Smooth muscle cell (in vitro differentiated cells): ENCODE results near the gene TBCD. TPM values are rescaled to one million over a fixed set of nuclear protein-coding genes. Genes with fewer than 3 reads are reported as not detected.
"Not testable (repeated sequence)": the region's sequence is repeated elsewhere in the genome, so short reads cannot be mapped to it uniquely, and the experiment has no call there.

Experiments
- DNase-seq: peaks from one replicate; lab custom pipeline; 2025; ENCODE audit not compliant: unreplicated experiment; lab: John Stamatoyannopoulos, UW
- H2AFZ ChIP-seq: fragments of 200-600 bp; sonication (generic); 2 replicates; pipeline ENCODE4 v1.6.0; 2016; ENCODE audit warnings: antibody characterized with exemption, low read depth, mild to moderate bottlenecking
- H3F3A ChIP-seq: fragments of 200-600 bp; sonication (generic); 2 replicates; pipeline ENCODE4 v1.6.0; 2017; ENCODE audit warnings: antibody characterized with exemption, low read depth
- H3K27ac ChIP-seq: fragments of 200-600 bp; sonication (generic); 2 replicates; pipeline ENCODE4 v1.5.1; 2016; ENCODE audit warnings: low read depth, mild to moderate bottlenecking
- H3K27me3 ChIP-seq: fragments of 200-600 bp; sonication (generic); 2 replicates; pipeline ENCODE4 v1.6.1; 2016; ENCODE audit warnings: low read depth, mild to moderate bottlenecking
- H3K36me3 ChIP-seq: fragments of 200-600 bp; sonication (generic); 2 replicates; pipeline ENCODE4 v1.5.1; 2016; ENCODE audit warnings: low read depth
- H3K4me1 ChIP-seq: fragments of 200-600 bp; sonication (generic); 2 replicates; pipeline ENCODE4 v1.5.1; 2016; ENCODE audit warnings: low read depth
- H3K4me2 ChIP-seq: fragments of 200-600 bp; sonication (generic); 2 replicates; pipeline ENCODE4 v1.6.0; 2016; ENCODE audit warnings: mild to moderate bottlenecking
- H3K4me3 ChIP-seq: fragments of 200-600 bp; sonication (generic); 2 replicates; pipeline ENCODE4 v1.5.1; 2016; ENCODE audit warnings: mild to moderate bottlenecking
- H3K79me2 ChIP-seq: fragments of 200-600 bp; sonication (generic); 2 replicates; pipeline ENCODE4 v1.6.0; 2016; ENCODE audit warnings: low read depth, mild to moderate bottlenecking
- H3K9ac ChIP-seq: fragments of 200-600 bp; sonication (generic); 2 replicates; pipeline ENCODE4 v1.6.0; 2016; ENCODE audit warnings: low read depth
- H3K9me3 ChIP-seq: fragments of 200-600 bp; sonication (generic); replicated peaks from 2 replicates; pipeline ENCODE4 v1.5.1; 2016; ENCODE audit warnings: low read depth
- H4K20me1 ChIP-seq: fragments of 200-600 bp; sonication (generic); 2 replicates; pipeline ENCODE4 v1.6.0; 2016; ENCODE audit warnings: low read depth
- WGBS: methylation state at CpG from one replicate; pipeline ENCODE4 v1.1.7; 2016; ENCODE audit warnings: low lambda C conversion rate; 5-methylcytosine and 5-hydroxymethylcytosine counted together
- polyA plus RNA-seq: library from polyadenylated mRNA; unstranded; fragments of >200 nt; fragmentation: Nextera tagmentation; extraction: Ambion mirVana; gene quantifications from 2 replicates; pipeline ENCODE4 v1.2.1, GENCODE V29; 2016
- total RNA-seq: library from RNA; depleted of rRNA; stranded (reverse); fragments of >200 nt; gene quantifications from 2 replicates; pipeline ENCODE4 v1.2.3, GENCODE V29; 2014
- TF ChIP-seq, protein P1 (sequence below): fragments of 200-600 bp; sonication (generic); IDR thresholded peaks from 2 replicates; pipeline ENCODE4 v1.5.1; 2017; ENCODE audit warnings: borderline replicate concordance, mild to moderate bottlenecking, antibody characterized with exemption; ENCODE audit not compliant: insufficient read depth, poor library complexity, severe bottlenecking

TBCD gene
- total and polyA plus RNA-seq, 2 experiments from 2014 or later = 29.1 to 38.8 TPM

DNA sequence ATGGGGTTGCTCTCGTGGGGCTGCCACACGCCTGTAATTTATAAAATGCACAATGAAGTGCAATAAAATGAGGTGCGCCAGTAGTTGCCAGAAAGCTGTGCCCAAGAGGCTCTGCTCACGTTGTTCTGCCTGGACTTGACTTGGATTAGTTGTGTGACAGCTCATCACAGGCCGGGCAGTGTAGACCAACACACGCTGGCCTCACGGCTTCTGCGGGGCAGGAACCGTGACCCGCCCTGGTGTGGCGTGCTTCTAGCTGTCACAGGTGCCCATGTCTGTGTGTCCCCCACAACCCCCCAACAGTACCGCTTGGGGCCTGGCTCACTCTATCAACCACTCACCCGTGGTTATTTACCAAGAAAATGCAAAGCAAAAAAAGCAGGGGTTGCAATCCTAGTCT lies 200.2 kb downstream of the TBCD start:
- no peaks in the 10 kb centered on the region for H3F3A ChIP-seq
- DNase-seq = no peak
- over 99% methylated on average over 13 of the region's 13 CpGs for WGBS
- TF ChIP-seq, protein P1, sequence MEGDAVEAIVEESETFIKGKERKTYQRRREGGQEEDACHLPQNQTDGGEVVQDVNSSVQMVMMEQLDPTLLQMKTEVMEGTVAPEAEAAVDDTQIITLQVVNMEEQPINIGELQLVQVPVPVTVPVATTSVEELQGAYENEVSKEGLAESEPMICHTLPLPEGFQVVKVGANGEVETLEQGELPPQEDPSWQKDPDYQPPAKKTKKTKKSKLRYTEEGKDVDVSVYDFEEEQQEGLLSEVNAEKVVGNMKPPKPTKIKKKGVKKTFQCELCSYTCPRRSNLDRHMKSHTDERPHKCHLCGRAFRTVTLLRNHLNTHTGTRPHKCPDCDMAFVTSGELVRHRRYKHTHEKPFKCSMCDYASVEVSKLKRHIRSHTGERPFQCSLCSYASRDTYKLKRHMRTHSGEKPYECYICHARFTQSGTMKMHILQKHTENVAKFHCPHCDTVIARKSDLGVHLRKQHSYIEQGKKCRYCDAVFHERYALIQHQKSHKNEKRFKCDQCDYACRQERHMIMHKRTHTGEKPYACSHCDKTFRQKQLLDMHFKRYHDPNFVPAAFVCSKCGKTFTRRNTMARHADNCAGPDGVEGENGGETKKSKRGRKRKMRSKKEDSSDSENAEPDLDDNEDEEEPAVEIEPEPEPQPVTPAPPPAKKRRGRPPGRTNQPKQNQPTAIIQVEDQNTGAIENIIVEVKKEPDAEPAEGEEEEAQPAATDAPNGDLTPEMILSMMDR = no peak
- no peak overlapping the region for H3K4me3 ChIP-seq
- no peak overlapping the region for H3K27ac ChIP-seq
- H3K79me2 ChIP-seq = no peaks in the 10 kb centered on the region
- no peak overlapping the region for H3K9ac ChIP-seq
- H3K27me3 ChIP-seq = no peaks in the 10 kb centered on the region
- no peak overlapping the region for H2AFZ ChIP-seq
- H4K20me1 ChIP-seq = no peaks in the 10 kb centered on the region
- H3K4me2 ChIP-seq = no peak overlapping the region
- no peaks in the 10 kb centered on the region for H3K36me3 ChIP-seq
- H3K9me3 ChIP-seq = peaks cover 4% of the 10 kb centered on the region
- H3K4me1 ChIP-seq = no peaks in the 10 kb centered on the region

DNA sequence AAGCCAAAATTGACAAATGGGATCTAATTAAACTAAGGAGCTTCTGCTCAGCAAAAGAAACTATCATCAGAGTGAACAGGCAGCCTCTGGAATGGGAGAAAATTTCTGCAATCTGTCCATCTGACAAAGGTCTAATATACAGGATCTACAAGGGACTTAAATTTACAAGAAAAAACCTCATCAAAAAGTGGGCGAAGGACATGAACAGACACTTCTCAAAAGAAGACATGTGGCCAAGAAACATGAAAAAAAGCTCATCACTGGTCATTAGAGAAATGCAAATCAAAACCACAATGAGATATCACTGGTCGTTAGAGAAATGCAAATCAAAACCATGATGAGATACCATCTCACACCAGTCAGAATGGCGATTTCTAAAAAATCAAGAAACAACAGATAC lies 203.2 kb downstream of the TBCD start:
- H3K27me3 ChIP-seq, H3K36me3 ChIP-seq, H3K27ac ChIP-seq, H3K4me1 ChIP-seq, H4K20me1 ChIP-seq, H3K4me2 ChIP-seq, H3K4me3 ChIP-seq, H3K9ac ChIP-seq, DNase-seq, H3F3A ChIP-seq, H3K79me2 ChIP-seq, H2AFZ ChIP-seq, H3K9me3 ChIP-seq: not testable (repeated sequence)
- WGBS = 93% methylated on average over 3 of the region's 3 CpGs

DNA sequence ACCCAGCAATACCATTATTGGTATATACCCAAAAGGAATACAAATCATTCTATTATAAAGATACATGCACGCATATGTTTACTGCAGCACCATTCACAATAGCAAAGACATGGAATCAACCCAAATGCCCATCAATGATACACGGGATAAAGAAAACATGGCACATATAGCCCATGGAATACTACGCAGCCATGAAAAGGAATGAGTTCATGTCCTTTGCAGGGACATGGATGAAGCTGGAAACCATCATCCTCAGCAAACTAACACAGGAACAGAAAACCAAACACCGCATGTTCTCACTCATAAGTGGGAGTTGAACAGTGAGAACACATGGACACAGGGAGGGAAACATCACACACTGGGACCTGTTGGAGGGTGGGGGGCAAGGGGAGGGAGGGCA lies 203.8 kb downstream of the TBCD start:
- not testable (repeated sequence) for H3K27me3 ChIP-seq, H4K20me1 ChIP-seq, H3K79me2 ChIP-seq, H3K9me3 ChIP-seq, H3K4me2 ChIP-seq, DNase-seq, H3K27ac ChIP-seq, H2AFZ ChIP-seq, H3F3A ChIP-seq, H3K9ac ChIP-seq, H3K4me3 ChIP-seq, H3K4me1 ChIP-seq, H3K36me3 ChIP-seq
- 96% methylated on average over 4 of the region's 4 CpGs for WGBS

DNA sequence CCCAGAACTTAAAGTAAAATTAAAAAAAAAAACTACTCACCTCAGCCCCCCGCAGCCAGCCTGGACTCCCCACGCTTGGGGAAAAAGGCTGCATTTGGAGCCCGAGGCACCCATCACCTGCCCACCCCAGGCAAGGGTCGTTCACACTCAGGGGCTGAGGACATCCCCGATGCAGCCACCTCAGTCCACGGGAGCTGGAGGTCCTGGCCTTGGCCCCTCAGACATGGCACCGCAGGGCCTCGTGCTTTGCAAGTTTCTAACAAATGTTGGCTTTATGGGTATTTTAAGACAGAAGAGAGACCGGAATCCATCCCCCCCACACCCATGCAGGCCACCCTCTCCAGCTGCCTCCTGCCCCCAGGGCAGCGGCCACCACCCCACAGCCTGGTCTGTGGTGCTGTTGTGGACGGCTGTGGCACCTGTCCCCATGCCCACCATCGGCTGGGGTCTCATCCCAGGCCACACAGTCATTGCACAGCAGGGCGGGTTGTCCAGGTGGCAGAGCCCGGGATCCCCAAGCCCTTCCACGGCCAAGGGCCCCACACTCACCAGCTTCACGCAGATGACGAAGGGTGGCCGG lies 204.4 kb downstream of the TBCD start:
- Histone ChIP-seq H3K79me2 (no peaks in the 10 kb centered on the region), H3K27ac (no peak overlapping the region), H3F3A (no peaks in the 10 kb centered on the region), H3K27me3 (no peaks in the 10 kb centered on the region), H3K9me3 (peaks cover 4% of the 10 kb centered on the region), H3K36me3 (no peaks in the 10 kb centered on the region), H2AFZ (no peak overlapping the region), H3K4me2 (no peak overlapping the region), H4K20me1 (no peaks in the 10 kb centered on the region), H3K4me1 (no peaks in the 10 kb centered on the region), H3K9ac (no peak overlapping the region), H3K4me3 (no peak overlapping the region)
- 97% methylated on average over 18 of the region's 18 CpGs for WGBS
- TF ChIP-seq, protein P1 = no peak
- no peak for DNase-seq
